Body of pancreas (tissue), 4 donors: Measurements from ENCODE around the gene NKD2. TPM values are rescaled to one million over a fixed set of nuclear protein-coding genes. Genes with fewer than 3 reads are reported as not detected.
A peak's percentile ranks its signal among the peaks of the same experiment; 100 is the strongest.

Experiments used
- ATAC-seq: fragments of 150-250 bp; one replicate; pipeline ENCODE4 v1.9.1; 2016
- DNase-seq, 4 donors: peaks; one replicate each; pipeline ENCODE4 v3.0.0-alpha.2; 2019
- H3K27ac ChIP-seq, 4 donors: fragments of 200-600 bp; sonication (generic); 1 replicate in 3 of 4; 2 replicates in 1 of 4; pipeline versions ENCODE4 v1.5.1 to v1.6.1; 2016 to 2019; ENCODE audit warnings: mild to moderate bottlenecking in 1 of 4, mixed read lengths in 1 of 4, moderate library complexity in 1 of 4
- H3K27me3 ChIP-seq, 2 donors: fragments of 200-600 bp; sonication (generic); one replicate each; pipeline ENCODE4 v1.6.0; 2016; ENCODE audit warnings: mild to moderate bottlenecking in 1 of 2
- H3K36me3 ChIP-seq, 2 donors: fragments of 200-600 bp; sonication (generic); replicated peaks in 1 of 2; 2 replicates each; pipeline ENCODE4 v1.5.1; 2016; ENCODE audit warnings: low read depth in 2 of 2; ENCODE audit not compliant: insufficient read depth in 1 of 2
- H3K4me1 ChIP-seq: fragments of 200-600 bp; sonication (generic); one replicate; pipeline ENCODE4 v1.6.0; 2016
- H3K4me3 ChIP-seq, 2 donors: fragments of 200-600 bp; sonication (generic); 1 replicate in 1 of 2; 2 replicates in 1 of 2; pipeline ENCODE4 v1.5.1; 2016 to 2019
- H3K9me3 ChIP-seq, 3 donors: fragments of 200-600 bp; sonication (generic); 1 replicate in 2 of 3; 2 replicates in 1 of 3; pipeline ENCODE4 v1.5.1; 2016
- POLR2A ChIP-seq, 3 donors: fragments of 450-650 bp; IDR thresholded peaks; one replicate each; pipeline ENCODE4 v1.6.1; 2016; ENCODE audit warnings: antibody characterized with exemption in 3 of 3, mild to moderate bottlenecking in 2 of 3
- WGBS, 2 donors: methylation state at CpG; one replicate each; pipeline ENCODE4 v1.1.5; 2017; 5-methylcytosine and 5-hydroxymethylcytosine counted together
- intact Hi-C: fragments of 100-400 bp; cut with DNase I; formaldehyde crosslinking; loops from one replicate; pipeline ENCODE4 v1.15.1; 2023
- total RNA-seq, 2 donors: library from RNA; depleted of rRNA; stranded (reverse); fragments of >200 nt; gene quantifications; one replicate each; pipeline ENCODE4 v1.1.0, GENCODE V29; 2016
- TF ChIP-seq, protein P1 (sequence below), 7 experiments: fragments of 450-650 bp in 4 of 7; fragments of 200-600 bp in 3 of 7; sonication (generic) in 3 of 7; IDR thresholded peaks; one replicate each; pipeline ENCODE4 v1.5.1; 2016 to 2019; ENCODE audit warnings: antibody characterized with exemption in 7 of 7

NKD2 gene
- total RNA-seq, 2 donors from 2014 or later: 4.2 to 12.2 TPM

- 71 to 74% methylated on average over 22 to 29 of the region's 29 CpGs for WGBS, 2 donors
- Histone ChIP-seq H3K9me3 (no peaks in the 10 kb centered on the region), H3K27ac (no peak overlapping the region), H3K36me3 (no peaks in the 10 kb centered on the region), H3K4me3 (no peak overlapping the region), H3K4me1 (no peaks in the 10 kb centered on the region), H3K27me3 (no peaks in the 10 kb centered on the region)
- ATAC-seq (no peak), DNase-seq (peak in 1 of 4 donors; percentile 4)
- intact Hi-C loops: no loop called here
- TF ChIP-seq POLR2A (IDR thresholded peaks at IDR 0.05): no peak
- TF ChIP-seq, protein P1, sequence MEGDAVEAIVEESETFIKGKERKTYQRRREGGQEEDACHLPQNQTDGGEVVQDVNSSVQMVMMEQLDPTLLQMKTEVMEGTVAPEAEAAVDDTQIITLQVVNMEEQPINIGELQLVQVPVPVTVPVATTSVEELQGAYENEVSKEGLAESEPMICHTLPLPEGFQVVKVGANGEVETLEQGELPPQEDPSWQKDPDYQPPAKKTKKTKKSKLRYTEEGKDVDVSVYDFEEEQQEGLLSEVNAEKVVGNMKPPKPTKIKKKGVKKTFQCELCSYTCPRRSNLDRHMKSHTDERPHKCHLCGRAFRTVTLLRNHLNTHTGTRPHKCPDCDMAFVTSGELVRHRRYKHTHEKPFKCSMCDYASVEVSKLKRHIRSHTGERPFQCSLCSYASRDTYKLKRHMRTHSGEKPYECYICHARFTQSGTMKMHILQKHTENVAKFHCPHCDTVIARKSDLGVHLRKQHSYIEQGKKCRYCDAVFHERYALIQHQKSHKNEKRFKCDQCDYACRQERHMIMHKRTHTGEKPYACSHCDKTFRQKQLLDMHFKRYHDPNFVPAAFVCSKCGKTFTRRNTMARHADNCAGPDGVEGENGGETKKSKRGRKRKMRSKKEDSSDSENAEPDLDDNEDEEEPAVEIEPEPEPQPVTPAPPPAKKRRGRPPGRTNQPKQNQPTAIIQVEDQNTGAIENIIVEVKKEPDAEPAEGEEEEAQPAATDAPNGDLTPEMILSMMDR (IDR thresholded peaks at IDR 0.05): no peak
Observed at GRCh38 chr5:1026700-1027621, 18.4 kb downstream of the NKD2 start.

GRCh38 chr5:1027631-1028441 is 19.2 kb downstream of the NKD2 start:
- peak in 1 of 4 donors; percentile 4 for DNase-seq
- TF ChIP-seq POLR2A (IDR thresholded peaks at IDR 0.05): no peak
- TF ChIP-seq, protein P1 (IDR thresholded peaks at IDR 0.05): no peak
- intact Hi-C loops: no loop called here
- no peaks in the 10 kb centered on the region for H3K9me3 ChIP-seq
- H3K27me3 ChIP-seq: no peaks in the 10 kb centered on the region
- no peaks in the 10 kb centered on the region for H3K4me1 ChIP-seq
- no peak for ATAC-seq
- H3K4me3 ChIP-seq: no peak overlapping the region
- 76 to 77% methylated on average over 13 to 35 of the region's 40 CpGs for WGBS, 2 donors
- H3K36me3 ChIP-seq: no peaks in the 10 kb centered on the region
- no peak overlapping the region for H3K27ac ChIP-seq

DNA sequence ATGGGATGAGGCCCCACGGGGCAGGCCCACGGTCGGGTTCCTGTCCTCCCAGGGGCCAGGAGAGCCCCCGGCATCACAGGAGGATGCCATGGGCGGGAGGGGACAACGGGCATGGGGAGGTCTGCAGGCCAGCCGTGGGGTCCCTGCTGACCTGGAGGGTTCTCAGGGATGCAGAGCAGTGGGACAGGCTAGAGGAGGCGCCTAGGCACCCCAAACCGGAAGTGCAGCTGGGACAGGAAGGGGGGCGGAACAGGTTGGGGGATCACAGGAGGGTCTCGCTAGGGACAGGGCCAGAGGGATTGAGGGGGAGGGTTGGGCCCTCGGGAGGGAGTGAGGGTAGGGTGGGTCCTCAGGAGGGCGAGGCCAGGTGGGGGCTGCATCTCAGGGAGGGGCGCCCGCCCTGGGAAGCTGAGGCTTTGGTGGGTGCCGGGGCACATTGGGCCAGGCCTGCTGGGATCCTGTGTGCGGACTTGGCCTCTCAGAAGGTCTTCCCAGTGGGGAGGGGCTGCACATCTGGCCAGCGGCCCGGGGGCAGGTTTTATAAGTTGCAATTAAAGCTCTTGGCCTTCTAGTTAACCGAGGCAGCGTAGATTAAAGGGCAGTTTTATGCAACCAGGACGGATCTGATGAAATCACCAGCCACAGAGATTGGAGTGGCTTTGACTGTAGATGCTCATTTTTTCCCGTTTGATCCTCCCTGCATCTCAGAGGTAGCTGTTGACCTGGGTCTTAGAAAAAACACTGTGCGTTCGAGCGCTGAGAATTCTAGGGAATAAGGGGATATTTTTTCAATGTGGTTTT is 20.1 kb downstream of the NKD2 start:
- no peaks in the 10 kb centered on the region for H3K27me3 ChIP-seq
- intact Hi-C loops: no loop called here
- no peak for TF ChIP-seq POLR2A (IDR thresholded peaks at IDR 0.05)
- TF ChIP-seq, protein P1 (IDR thresholded peaks at IDR 0.05): no peak
- WGBS, 2 donors: 75 to 80% methylated on average over 17 to 24 of the region's 26 CpGs
- ATAC-seq (no peak), DNase-seq (no peak)
- no peak overlapping the region for H3K4me3 ChIP-seq
- no peak overlapping the region for H3K27ac ChIP-seq
- no peaks in the 10 kb centered on the region for H3K36me3 ChIP-seq
- H3K9me3 ChIP-seq: no peaks in the 10 kb centered on the region
- no peaks in the 10 kb centered on the region for H3K4me1 ChIP-seq

- Histone ChIP-seq H3K27me3 (no peaks in the 10 kb centered on the region), H3K27ac (no peak overlapping the region), H3K36me3 (no peaks in the 10 kb centered on the region), H3K4me1 (no peaks in the 10 kb centered on the region), H3K4me3 (no peak overlapping the region), H3K9me3 (no peaks in the 10 kb centered on the region)
- ATAC-seq (no peak), DNase-seq (no peak)
- WGBS, 2 donors: 85 to 92% methylated on average over 21 to 24 of the region's 24 CpGs
- TF ChIP-seq, protein P1 (IDR thresholded peaks at IDR 0.05): no peak
- TF ChIP-seq POLR2A (IDR thresholded peaks at IDR 0.05): no peak
- intact Hi-C loops: no loop called here
Observed at GRCh38 chr5:1029282-1029944, 20.8 kb downstream of the NKD2 start.
